Cortex of kidney (tissue), 1 donor: Measurements from ENCODE around the gene LRRC36.

Source experiments
- DNase-seq: peaks from one replicate; lab custom pipeline; 2025; lab: John Stamatoyannopoulos, UW

Gene LRRC36

DNA sequence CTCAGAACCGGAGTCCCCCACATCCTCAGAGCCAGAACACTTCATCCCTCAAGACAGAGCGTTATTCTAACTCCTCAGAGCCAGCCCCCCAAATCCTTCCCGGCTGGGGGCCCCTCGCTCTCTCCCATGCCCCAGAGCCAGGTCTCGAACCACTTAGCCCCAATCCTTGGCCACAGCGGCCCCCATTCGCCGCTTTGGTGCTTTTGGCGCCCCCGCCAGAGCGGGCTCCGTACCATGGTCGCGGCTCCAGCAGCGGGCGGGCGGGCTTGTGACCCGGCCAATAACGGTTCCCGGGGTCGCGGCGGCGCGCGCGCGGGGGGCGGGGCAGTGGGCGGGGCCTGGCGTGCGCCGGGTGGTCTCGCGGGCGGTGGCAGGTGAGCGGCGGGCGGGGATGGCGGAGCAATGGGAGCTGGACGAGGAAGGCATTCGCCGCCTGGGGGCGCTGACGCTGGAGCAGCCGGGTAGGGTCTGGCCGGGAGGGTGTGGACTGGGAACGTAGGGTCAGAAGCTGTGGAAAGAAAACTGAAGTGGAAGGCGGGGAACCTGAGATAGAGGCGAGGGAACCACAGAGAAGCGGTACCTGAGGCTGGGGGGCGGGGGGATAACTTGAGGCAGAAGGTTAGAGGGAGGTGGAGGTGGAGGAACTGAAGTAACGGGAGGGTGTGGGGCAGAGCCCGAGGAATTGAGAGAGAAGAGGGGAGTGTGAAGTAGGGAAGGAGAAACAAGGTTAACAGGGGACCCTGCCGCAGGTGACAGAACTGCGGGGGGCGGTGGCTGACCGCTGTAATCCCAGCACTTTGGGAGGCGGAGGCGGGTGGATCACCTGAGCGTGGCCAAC lies at the start of gene LRRC36, which contains the start of gene KCTD19:
TSS of gene LRRC36 (plus strand) at position 344 of the 838 bp plus-strand sequence. CDS start at position 392, 48 bp downstream.
TSS of gene KCTD19 (minus strand) at position 270 of the 838 bp plus-strand sequence. CDS start at position 236, 34 bp downstream.
- DNase-seq: no peak

GRCh38 chr16:67277294-67277998 lies 49.2 kb upstream of the LRRC36 start:
- DNase-seq: no peak

GRCh38 chr16:67277999-67278772 lies 48.4 kb upstream of the LRRC36 start:
- DNase-seq: no peak

- DNase-seq: no peak
Measured at GRCh38 chr16:67278773-67279295, 47.8 kb upstream of the LRRC36 start.

DNA sequence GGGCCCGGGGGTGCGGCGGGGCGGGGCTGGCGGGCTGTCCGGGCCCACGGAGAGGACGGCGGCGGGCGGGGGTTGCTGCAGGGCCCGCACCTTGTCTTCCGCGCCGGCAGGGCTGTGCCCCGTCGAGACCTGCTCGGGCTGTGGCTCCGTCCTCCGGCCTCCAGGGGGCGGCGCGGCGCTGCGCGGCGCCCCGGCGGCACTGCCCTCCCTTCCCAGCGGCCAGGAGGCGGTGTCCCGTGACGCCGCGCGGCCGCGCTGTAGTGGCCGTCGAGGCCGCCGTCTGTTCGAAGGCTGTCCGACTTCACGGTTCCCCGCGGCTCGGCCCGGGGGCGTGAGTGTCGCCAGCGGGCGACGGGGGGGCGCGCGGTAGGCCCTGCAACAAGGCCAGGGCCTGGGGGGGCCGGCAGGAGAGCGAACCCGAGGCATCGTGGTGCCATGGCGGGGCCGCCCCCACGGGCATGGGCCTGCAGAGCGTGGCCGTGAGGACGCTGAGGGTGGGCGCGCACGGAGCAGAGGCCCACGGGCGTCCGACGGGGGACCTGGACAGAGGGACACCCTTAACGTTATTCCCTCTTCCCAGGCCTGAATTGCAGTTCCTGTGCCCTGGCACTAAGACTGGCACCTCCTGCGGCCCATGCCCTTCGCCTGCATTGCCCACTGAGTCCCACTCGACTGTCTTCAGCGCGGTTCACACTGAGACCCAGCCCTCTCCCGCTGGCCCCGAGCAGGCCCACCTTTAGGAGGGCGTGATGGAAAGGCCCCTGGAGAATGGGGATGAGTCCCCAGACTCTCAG lies 47.1 kb upstream of the LRRC36 start, which contains the start of gene PLEKHG4:
TSS of gene PLEKHG4 (plus strand) at position 237 of the 794 bp plus-strand sequence. CDS start at position 750, 513 bp downstream.
- no peak for DNase-seq

DNA sequence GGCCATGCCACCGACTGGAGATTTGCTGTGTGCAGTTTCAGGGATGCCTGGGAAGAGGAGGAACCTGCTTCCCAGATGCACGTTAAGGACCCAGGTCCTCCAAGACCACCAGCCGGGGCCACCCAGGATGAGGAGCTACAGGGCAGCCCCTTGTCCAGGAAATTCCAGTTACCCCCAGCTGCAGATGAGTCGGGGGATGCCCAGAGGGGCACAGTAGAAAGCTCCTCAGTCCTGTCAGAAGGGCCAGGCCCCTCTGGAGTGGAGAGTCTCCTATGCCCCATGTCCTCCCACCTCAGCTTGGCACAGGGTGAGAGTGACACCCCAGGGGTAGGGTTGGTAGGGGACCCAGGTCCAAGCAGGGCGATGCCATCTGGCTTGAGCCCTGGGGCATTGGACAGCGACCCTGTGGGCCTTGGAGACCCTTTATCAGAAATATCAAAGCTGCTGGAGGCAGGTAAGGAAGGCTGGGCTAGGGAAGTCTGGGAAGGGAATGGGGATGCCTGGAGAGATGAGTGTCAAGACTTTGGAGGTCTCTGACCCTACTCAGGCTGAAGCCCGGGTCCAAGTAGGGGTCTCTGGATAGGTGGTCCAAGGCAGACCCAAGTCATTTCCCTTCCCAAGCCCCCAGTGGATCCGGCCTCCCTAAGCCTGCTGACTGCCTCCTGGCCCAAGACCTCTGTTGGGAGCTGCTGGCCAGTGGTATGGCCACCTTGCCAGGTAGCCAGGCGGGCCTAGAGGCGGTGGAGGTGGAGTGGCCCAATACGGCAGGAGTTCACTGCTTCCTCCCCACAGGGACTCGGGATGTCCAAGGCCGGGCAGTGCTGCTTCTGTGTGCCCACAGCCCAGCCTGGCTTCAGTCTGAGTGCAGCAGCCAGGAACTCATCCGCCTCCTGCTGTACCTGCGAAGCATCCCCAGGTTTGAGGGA lies 46.3 kb upstream of the LRRC36 start:
- DNase-seq: no peak

DNA sequence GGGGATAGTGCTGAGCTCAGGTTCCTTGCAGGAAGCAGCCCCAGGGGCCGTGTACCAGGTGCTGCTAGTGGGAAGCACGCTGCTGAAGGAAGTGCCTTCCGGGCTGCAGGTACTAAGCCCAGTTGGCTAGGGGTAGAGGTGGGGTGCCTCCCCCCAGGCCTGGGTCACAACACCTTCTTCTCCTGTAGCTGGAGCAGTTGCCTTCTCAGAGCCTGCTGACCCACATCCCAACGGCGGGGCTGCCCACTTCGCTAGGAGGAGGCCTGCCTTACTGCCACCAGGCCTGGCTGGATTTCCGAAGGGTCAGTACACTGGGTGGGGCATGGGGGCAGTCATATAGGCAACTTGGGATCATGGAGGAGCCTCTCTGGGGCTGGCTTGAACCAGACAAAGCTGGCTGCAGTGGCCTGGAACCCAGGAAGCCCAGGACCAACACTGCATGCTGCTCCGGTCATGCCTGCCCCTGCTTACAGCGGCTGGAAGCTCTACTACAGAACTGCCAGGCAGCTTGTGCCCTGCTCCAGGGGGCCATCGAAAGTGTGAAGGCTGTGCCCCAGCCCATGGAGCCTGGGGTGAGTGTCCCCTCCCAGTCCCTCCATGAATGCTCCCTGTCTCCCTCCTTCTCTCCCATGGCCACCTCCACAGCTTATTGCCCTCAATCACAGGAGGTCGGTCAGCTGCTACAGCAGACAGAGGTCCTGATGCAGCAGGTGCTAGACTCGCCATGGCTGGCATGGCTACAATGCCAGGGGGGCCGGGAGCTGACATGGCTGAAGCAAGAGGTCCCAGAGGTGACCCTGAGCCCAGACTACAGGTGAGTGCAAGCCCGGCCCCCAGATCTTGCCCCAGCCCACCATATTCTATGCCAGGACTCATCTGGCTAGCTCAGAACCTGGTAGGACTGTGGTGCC lies 44.8 kb upstream of the LRRC36 start:
- DNase-seq: no peak

- no peak for DNase-seq
Measured at GRCh38 chr16:67282447-67282805, 44.2 kb upstream of the LRRC36 start.

DNA sequence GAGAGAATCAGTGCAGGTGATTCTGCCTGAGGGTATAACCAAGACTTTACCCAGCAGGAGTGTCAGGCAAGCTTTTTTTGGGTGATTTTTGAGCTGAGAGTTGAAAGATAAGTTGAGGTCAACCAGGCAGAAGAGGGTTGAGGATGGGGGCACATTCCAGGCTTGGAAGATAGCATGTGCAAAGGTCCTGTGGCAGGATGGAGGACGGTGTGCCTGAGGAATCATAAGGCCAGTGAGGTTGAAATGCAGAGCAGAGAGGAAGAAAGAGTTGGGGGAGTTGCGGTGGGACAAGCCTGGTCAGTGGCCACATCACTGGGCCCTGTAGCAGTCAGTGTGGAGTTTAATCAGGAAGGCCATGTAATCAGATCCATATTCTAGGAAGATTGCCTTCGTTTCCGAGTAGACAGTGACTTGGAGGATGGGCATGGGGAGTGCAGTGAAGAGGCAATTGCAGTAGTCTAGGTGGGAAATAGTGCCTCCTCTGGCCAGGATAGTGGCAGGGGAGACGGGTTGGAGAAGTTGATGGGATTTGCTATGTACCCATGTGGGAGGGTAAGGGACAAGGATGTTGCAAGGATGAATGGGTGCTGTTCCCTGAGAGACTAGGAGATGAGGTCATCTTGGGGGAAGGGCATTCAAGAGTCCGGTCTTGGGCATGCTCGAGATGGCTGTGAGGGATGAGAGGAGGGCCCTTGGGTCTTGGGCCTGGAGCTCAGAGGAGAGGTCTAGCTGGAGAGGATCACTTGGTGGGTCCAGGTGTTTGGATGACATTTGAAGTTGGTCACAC lies 43.4 kb upstream of the LRRC36 start:
- DNase-seq: no peak

- no peak for DNase-seq
Measured at GRCh38 chr16:67283826-67284555, 42.6 kb upstream of the LRRC36 start.

GRCh38 chr16:67284699-67285646 lies 41.6 kb upstream of the LRRC36 start:
- DNase-seq: no peak

DNA sequence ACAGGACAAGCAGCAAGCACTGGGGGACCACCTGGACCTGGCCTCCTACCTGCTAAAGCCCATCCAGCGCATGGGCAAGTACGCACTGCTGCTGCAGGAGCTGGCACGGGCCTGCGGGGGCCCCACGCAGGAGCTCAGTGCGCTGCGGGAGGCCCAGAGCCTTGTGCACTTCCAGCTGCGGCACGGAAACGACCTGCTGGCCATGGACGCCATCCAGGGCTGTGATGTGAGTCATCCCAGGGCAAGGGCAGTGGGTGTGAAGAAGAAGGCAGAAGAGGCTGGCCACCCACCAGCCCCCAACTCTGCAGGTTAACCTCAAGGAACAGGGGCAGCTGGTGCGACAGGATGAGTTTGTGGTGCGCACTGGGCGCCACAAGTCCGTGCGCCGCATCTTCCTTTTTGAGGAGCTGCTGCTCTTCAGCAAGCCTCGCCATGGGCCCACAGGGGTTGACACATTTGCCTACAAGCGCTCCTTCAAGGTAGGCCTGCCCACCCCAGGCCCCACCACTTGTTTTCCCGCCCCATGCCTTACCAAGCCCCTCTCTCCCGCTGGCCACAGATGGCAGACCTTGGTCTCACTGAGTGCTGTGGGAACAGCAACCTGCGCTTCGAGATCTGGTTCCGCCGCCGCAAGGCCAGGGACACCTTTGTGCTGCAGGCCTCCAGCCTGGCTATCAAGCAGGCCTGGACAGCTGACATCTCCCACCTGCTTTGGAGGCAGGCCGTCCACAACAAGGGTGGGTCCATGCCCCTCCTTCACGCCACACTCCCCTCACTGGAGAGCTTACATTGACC lies 40.0 kb upstream of the LRRC36 start:
- DNase-seq: no peak

DNA sequence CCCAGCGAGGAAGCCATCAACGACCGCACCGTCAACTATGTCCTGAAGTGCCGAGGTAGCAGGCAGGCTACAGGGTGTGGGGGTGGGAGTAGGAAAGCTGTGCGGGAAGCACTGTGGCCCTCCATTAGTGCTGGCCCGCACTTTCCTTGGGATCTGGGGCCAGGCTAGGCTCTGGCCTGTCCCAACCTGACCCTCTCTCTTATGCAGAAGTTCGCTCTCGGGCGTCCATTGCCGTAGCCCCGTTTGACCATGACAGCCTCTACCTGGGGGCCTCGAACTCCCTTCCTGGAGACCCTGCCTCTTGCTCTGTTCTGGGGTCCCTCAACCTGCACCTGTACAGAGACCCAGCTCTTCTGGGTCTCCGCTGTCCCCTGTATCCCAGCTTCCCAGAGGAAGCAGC lies 38.7 kb upstream of the LRRC36 start:
- DNase-seq: no peak

DNA sequence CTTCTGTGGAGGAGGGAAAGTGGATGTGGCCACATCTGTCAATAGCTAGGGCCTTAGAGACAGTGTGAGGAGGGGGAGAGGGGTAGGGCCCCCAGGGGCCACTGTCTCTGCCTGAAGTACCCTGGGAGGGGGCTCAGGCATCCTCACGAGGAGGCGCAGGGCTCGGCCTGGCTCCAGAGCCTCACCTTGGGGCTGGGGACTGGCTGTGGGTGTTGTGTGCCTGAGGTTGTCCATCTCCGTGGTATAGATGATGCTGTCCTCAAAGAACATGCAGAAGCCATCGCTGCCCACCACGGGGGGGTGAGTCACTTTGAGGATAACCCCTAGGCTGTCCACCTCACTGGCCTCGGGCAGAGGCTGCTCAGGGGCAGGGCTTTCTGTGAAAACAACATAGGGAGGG lies 35.2 kb upstream of the LRRC36 start:
- DNase-seq: no peak

- no peak for DNase-seq
Measured at GRCh38 chr16:67294171-67294757, 32.4 kb upstream of the LRRC36 start.
